HG02852 (cell line): ENCODE results near the gene CXorf51B.
"Not testable (repeated sequence)": the region's sequence is repeated elsewhere in the genome, so short reads cannot be mapped to it uniquely, and the experiment has no call there.

Experiments used
- ATAC-seq: cut with Tn5 transposase; IDR thresholded peaks from one replicate; pipeline ENCODE4 v1.9.1; 2021; ENCODE audit warnings: mild to moderate bottlenecking, moderate library complexity; ENCODE audit not compliant: unreplicated experiment

Gene CXorf51B

DNA sequence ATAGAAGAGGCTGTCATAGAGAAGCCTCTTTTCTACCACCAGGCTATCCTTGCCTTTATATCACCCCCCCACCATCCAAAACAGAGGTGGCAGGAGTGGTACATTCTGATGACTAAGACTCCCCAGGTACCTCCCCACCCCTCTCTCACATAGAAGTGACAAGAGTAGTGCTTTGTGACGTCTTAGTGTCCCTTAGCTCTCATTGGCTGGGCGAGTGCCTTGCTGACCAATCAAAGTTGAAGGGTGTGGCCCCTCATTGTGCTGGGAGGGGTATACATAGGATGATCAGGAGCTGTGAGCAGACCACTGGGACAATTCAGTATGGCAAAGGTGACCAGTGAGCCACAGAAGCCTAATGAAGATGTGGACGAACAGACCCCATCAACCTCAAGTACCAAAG, at the start of gene CXorf51B:
TSS of gene CXorf51B (plus strand) at position 301 of the 400 bp plus-strand sequence. CDS start at position 322, 21 bp downstream.
- not testable (repeated sequence) for ATAC-seq

GRCh38 chrX:146814644-146815043, 5.1 kb downstream of the CXorf51B start, which contains the start of gene CXorf51A:
TSS of gene CXorf51A (minus strand) at chrX:146814744. CDS start at chrX:146814723, 21 bp downstream.
- ATAC-seq, result not testable (repeated sequence)

DNA sequence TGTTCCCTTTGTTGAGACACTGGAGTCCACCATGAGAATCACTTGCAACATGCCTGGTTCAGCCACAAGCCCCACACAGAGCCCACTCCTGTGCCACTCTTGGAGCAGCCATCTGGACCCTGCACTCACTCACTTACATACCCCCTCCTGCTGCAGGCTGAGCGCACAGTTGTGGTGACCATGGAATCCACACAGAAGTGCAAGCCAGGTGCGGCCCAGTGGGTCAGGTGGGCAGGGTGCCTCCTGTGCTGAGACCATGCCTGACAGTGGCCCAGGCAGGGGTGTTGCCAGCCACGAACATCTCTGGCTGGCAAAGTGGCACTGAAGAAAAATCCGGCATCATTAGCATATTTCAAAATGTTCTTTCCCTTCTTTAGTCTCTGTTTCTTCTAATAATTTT, 22.4 kb downstream of the CXorf51B start:
- no peak for ATAC-seq

DNA sequence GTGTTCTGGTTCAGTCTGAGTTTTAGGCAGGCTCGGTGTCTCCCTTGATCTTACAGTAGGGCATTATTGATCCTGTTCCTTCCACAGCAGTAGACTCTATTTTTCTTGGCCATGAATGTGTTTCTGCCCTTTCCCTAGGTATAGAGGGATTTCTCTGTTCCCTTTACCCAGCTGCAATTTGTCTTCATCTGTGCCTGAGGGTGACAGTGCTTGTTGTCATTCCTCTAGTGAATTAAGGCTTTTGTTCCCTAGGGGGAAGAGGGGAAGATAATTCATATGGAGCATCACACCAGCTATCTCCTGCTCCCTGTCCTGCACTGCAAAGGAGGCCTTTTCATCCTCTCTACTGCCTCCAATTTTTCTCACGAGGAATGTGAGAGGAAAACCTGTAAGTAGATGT, 44.7 kb downstream of the CXorf51B start:
- no peak for ATAC-seq
